RWPE1 (cell line): ENCODE measurements around the gene ABHD17C.
A peak's percentile ranks its signal among the peaks of the same experiment; 100 is the strongest.

ENCODE experiments used
- CTCF ChIA-PET: fragments of 350-600 bp; sonication (Branson Sonifier 250); formaldehyde crosslinking; extraction: SDS; loops from one replicate; lab custom pipeline; 2021; lab: Yijun Ruan, JAX
- POLR2A ChIA-PET: fragments of 400-600 bp; formaldehyde crosslinking; extraction: SDS; loops from one replicate; lab custom pipeline; 2020; ENCODE audit warnings: antibody characterized with exemption; ENCODE audit not compliant: low non-redundant PET; lab: Yijun Ruan, JAX
- DNase-seq: peaks from one replicate; pipeline ENCODE4 v3.0.0; 2012; ENCODE audit warnings: low spot score
- H3K27ac ChIP-seq: fragments of 450-650 bp; 2 replicates; pipeline ENCODE4 v1.5.1; 2017
- CTCF ChIP-seq: fragments of 450-650 bp; conservative IDR thresholded peaks from 2 replicates; pipeline ENCODE4 v1.5.1; 2017; ENCODE audit warnings: low read depth, mild to moderate bottlenecking

ABHD17C gene

DNA sequence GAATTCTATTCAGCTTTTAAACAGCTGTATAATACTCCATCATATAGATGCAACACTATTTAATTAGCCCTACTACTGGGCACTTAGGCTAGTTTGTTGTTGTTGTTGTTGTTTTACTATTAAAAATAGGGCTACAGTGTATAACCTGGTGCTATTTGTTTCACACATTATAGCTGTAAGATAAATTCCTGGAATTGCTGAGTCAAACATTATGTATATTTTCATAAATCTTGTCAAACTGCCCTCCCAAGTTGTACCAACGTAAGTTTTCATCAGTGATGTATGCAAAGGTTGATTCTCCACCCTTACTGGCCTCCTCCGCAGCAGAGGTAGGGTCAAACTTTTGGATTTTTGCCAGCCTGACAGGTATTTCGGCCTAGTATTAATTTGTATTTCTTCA is 80.2 kb downstream of the ABHD17C start:
- no peak overlapping the region for H3K27ac ChIP-seq
- no peak for TF ChIP-seq CTCF
- POLR2A ChIA-PET, result no interaction called here
- CTCF ChIA-PET, result interaction anchor here (0.7 to 3.4 kb wide), 3 partner anchors 207 to 237 kb away, joined by 3 to 26 read pairs (median 5); no protein-coding TSS in a partner anchor
- no peak for DNase-seq

GRCh38 chr15:80776420-80777045 is 81.4 kb downstream of the ABHD17C start:
- TF ChIP-seq CTCF, result peak; percentile 36; the same call in 1 of the 2 replicates
- ChIA-PET CTCF (interaction anchor here (0.7 to 3.4 kb wide), 5 partner anchors 9 to 209 kb away, joined by 3 to 26 read pairs (median 5); partner anchors contain the start of gene ABHD17C), POLR2A (no interaction called here)
- no peak for DNase-seq
- peak overlapping the region; percentile 68 for H3K27ac ChIP-seq

- peak; percentile 68 for DNase-seq
- no peak for TF ChIP-seq CTCF
- CTCF ChIA-PET, result interaction anchor here (0.7 to 3.4 kb wide), 6 partner anchors 29 to 226 kb away, joined by 3 to 26 read pairs (median 5); partner anchors contain the start of gene ABHD17C
- peak overlapping the region; percentile 68 for H3K27ac ChIP-seq
- POLR2A ChIA-PET, result no interaction called here
Observed at GRCh38 chr15:80777137-80777536, 82.0 kb downstream of the ABHD17C start.

DNA sequence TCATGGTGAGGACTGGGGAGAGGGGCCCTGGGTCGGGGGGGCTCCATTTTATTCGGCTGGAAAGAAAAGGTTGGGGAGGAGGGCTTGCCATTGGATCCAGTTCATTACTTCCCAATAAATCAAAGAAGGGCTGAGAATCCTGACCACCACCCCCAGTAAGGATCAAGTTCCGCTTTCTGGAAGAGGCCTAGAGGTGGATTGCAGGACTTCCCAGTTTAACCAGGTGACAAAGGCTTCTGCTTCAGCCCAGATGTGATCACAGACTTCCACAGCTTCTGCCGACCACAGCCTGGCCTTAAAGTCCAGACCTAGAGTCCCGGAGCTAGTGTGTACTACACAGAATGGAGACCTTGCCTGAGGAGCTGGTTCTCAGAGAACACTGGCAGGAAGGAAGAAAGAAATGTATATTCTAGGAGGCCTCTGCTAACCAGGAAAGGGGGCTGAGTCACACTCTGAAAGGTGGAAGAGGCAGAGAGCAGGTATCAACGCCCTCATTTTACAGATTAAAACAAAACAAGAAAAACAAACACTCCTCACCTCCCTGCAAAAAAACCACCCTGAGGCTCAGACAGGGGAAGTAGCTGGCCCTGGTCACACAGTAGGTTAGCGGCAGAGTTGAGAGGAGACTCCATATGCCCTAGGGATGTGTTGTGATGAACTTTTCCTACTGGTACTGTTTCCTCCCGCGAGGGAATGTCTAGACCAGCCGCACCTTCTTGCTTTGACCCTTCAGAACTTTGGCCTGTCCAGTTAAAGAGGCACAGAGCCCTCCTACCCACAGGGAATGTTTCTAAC is 82.9 kb downstream of the ABHD17C start:
- ChIA-PET CTCF (interaction anchor here (0.5 to 3.4 kb wide), 6 partner anchors 23 to 227 kb away, joined by 3 to 26 read pairs (median 4); partner anchors contain the start of gene ABHD17C), POLR2A (no interaction called here)
- H3K27ac ChIP-seq, result peak overlapping the region; percentile 68
- peak; percentile 41 for DNase-seq
- no peak for TF ChIP-seq CTCF

- POLR2A ChIA-PET, result no interaction called here
- no peak for DNase-seq
- H3K27ac ChIP-seq, result no peak overlapping the region
- CTCF ChIA-PET, result interaction anchor here (0.8 to 3.4 kb wide), 8 partner anchors 11 to 488 kb away, joined by 3 to 30 read pairs (median 7); partner anchors contain the start of gene ABHD17C
- no peak for TF ChIP-seq CTCF
Observed at GRCh38 chr15:80778621-80778963, 83.5 kb downstream of the ABHD17C start.

DNA sequence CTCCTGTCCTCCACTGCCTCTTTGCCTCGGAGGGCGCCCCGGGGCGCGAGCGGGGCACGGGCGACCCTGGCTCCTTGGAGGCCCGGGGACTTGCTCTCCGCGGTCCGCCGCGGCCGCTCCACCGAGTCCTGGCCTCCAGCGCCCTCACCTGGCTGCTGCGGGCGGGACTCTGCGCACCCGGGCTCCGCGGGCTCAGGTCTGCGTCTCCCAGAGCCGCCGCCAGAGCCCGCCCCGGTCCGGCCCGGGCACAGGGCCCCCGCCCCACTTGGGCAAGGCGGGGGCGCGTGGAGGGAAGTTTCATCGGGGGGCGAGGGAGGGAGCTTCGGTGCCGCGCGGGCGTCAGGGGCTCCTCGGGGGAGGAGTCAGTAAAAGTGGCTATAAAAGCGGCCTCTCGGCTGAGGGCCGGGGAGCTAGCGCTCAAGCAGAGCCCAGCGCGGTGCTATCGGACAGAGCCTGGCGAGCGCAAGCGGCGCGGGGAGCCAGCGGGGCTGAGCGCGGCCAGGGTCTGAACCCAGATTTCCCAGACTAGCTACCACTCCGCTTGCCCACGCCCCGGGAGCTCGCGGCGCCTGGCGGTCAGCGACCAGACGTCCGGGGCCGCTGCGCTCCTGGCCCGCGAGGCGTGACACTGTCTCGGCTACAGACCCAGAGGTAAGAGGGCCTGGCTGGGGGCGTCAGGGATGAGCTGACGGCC is 84.0 kb downstream of the ABHD17C start, which contains the start of gene CEMIP:
CEMIP (plus strand) TSS at position 407 of the 694 bp plus-strand sequence. CDS start 94,510 bp downstream, outside the sequence.
- TF ChIP-seq CTCF, result peak; percentile 98
- ChIA-PET POLR2A (interaction anchor here (0.6 kb wide), 1 partner anchor 84 kb away, joined by 3 read pairs; the partner anchor contains the start of gene ABHD17C), CTCF (interaction anchor here (0.6 to 3.4 kb wide), 21 partner anchors 10 to 746 kb away, joined by 3 to 30 read pairs (median 4); partner anchors contain the start of gene ABHD17C)
- DNase-seq, result peak; percentile 86
- H3K27ac ChIP-seq, result no peak within 1 kb of the TSS
